PC-9 (cell line): Measurements from ENCODE around the gene SCGB3A1.

Experiments
- CTCF ChIP-seq: fragments of 200-600 bp; sonication (generic); conservative IDR thresholded peaks from 2 replicates; pipeline ENCODE4 v1.6.1; 2017; ENCODE audit warnings: mixed run types, antibody characterized with exemption, mild to moderate bottlenecking, moderate library complexity
- EZH2 ChIP-seq: fragments of 200-600 bp; sonication (generic); IDR thresholded peaks from 2 replicates; pipeline ENCODE4 v1.8.0; 2017; ENCODE audit warnings: antibody characterized with exemption, low read depth

GRCh38 chr5:180595381-180596114 lies 4.2 kb upstream of the SCGB3A1 start:
- TF ChIP-seq CTCF: no peak
- TF ChIP-seq EZH2: no peak
